Suprapubic skin (tissue), 3 donors: ENCODE data around the gene GAS7.

ENCODE experiments used
- POLR2A ChIP-seq, 2 donors: fragments of 450-650 bp; IDR thresholded peaks; one replicate each; pipeline ENCODE4 v1.6.1; 2017; ENCODE audit warnings: antibody characterized with exemption in 2 of 2, mild to moderate bottlenecking in 2 of 2, moderate library complexity in 2 of 2
- TF ChIP-seq, protein P1 (sequence below), 2 donors: fragments of 200-600 bp in 1 of 2; fragments of 450-650 bp in 1 of 2; sonication (generic) in 1 of 2; IDR thresholded peaks; one replicate each; pipeline ENCODE4 v1.5.1; 2016 to 2019; ENCODE audit warnings: antibody characterized with exemption in 2 of 2, mild to moderate bottlenecking in 1 of 2, moderate library complexity in 1 of 2

DNA sequence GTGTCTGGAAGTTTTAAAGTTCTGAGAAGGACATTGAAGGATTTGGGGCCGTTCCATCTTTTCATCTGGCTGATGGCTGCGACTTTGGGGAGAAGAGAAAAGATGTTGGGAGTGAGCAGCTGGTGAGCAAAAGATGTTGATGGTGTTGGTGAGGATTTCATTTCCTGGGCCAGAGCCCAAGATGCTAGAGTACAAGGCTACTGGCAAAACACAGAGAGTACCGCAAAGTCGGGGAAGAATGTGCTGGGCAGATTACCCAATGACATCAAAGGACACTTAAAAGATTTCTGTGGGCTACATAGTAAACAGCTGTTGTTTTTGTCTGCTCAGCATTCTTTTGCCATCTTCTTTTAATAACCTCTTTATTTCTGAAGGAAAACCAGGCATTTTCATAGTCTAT lies 49.4 kb upstream of the GAS7 start:
- TF ChIP-seq, protein P1, sequence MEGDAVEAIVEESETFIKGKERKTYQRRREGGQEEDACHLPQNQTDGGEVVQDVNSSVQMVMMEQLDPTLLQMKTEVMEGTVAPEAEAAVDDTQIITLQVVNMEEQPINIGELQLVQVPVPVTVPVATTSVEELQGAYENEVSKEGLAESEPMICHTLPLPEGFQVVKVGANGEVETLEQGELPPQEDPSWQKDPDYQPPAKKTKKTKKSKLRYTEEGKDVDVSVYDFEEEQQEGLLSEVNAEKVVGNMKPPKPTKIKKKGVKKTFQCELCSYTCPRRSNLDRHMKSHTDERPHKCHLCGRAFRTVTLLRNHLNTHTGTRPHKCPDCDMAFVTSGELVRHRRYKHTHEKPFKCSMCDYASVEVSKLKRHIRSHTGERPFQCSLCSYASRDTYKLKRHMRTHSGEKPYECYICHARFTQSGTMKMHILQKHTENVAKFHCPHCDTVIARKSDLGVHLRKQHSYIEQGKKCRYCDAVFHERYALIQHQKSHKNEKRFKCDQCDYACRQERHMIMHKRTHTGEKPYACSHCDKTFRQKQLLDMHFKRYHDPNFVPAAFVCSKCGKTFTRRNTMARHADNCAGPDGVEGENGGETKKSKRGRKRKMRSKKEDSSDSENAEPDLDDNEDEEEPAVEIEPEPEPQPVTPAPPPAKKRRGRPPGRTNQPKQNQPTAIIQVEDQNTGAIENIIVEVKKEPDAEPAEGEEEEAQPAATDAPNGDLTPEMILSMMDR (IDR thresholded peaks at IDR 0.05): no peak
- no peak for TF ChIP-seq POLR2A (IDR thresholded peaks at IDR 0.05)
